Vagina (tissue), 2 donors: ENCODE results near the gene SLC9C1.

Experiments used
- POLR2A ChIP-seq, 2 donors: fragments of 450-650 bp; IDR thresholded peaks; one replicate each; pipeline ENCODE4 v1.6.1; 2017; ENCODE audit warnings: antibody characterized with exemption in 2 of 2, mild to moderate bottlenecking in 2 of 2, moderate library complexity in 2 of 2
- TF ChIP-seq, protein P1 (sequence below), 3 experiments: fragments of 450-650 bp in 2 of 3; fragments of 200-600 bp in 1 of 3; sonication (generic) in 1 of 3; IDR thresholded peaks; one replicate each; pipeline ENCODE4 v1.5.1; 2017 to 2019; ENCODE audit warnings: antibody characterized with exemption in 3 of 3, mild to moderate bottlenecking in 2 of 3, moderate library complexity in 2 of 3

DNA sequence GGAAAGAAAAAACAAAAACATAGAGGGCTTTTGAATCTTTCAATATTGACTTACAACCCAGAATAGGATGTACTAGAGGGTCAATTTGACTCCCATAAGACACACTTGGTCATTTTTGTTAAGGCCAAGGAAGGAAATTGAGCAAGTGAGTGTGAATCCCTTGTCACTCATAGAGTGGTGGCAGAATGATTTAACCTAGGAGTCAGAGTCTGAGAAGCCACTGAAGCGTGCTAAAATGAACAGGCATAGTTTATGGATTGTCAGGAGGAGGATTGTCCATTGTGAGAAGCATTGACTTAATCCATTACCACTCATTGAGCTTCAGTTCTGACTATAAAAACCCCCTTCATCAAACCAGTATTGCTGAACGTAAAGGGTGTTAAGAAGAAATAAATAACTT is 152.7 kb downstream of the SLC9C1 start:
- TF ChIP-seq POLR2A (IDR thresholded peaks at IDR 0.05): no peak
- TF ChIP-seq, protein P1, sequence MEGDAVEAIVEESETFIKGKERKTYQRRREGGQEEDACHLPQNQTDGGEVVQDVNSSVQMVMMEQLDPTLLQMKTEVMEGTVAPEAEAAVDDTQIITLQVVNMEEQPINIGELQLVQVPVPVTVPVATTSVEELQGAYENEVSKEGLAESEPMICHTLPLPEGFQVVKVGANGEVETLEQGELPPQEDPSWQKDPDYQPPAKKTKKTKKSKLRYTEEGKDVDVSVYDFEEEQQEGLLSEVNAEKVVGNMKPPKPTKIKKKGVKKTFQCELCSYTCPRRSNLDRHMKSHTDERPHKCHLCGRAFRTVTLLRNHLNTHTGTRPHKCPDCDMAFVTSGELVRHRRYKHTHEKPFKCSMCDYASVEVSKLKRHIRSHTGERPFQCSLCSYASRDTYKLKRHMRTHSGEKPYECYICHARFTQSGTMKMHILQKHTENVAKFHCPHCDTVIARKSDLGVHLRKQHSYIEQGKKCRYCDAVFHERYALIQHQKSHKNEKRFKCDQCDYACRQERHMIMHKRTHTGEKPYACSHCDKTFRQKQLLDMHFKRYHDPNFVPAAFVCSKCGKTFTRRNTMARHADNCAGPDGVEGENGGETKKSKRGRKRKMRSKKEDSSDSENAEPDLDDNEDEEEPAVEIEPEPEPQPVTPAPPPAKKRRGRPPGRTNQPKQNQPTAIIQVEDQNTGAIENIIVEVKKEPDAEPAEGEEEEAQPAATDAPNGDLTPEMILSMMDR (IDR thresholded peaks at IDR 0.05): no peak
